Stimulated activated CD8-positive, alpha-beta memory T cell treated with anti-CD3 and anti-CD28 coated beads, Interleukin-15, amount 100 ng/mL, for 24 hours (primary cell): ENCODE data around the gene BORA.
"Not testable (repeated sequence)": the region's sequence is repeated elsewhere in the genome, so short reads cannot be mapped to it uniquely, and the experiment has no call there.

Experiments
- DNase-seq: peaks from one replicate; pipeline ENCODE4 v3.0.0-alpha.2; 2020; ENCODE audit warnings: low read depth

Gene BORA

GRCh38 chr13:72727417-72728289 lies at the start of gene BORA, which contains the start of gene MZT1:
BORA (plus strand) TSS chr13:72727923; CDS start chr13:72728941, 1,018 bp downstream.
MZT1 (minus strand) TSS chr13:72727629; CDS start chr13:72727602, 27 bp downstream.
- peak; percentile 80 for DNase-seq

GRCh38 chr13:72678312-72678711 lies 49.4 kb upstream of the BORA start:
- DNase-seq = no peak

- no peak for DNase-seq
Measured at GRCh38 chr13:72680353-72680752, 47.4 kb upstream of the BORA start.

- no peak for DNase-seq
Measured at GRCh38 chr13:72686766-72687165, 41.0 kb upstream of the BORA start.

GRCh38 chr13:72689181-72689696 lies 38.5 kb upstream of the BORA start:
- no peak for DNase-seq

GRCh38 chr13:72692884-72693514 lies 34.7 kb upstream of the BORA start:
- DNase-seq = no peak

- DNase-seq = no peak
Measured at GRCh38 chr13:72693832-72694231, 33.9 kb upstream of the BORA start.

GRCh38 chr13:72694314-72694713 lies 33.4 kb upstream of the BORA start:
- no peak for DNase-seq

GRCh38 chr13:72696579-72696978 lies 31.1 kb upstream of the BORA start:
- DNase-seq = no peak

- DNase-seq = no peak
Measured at GRCh38 chr13:72698164-72698563, 29.6 kb upstream of the BORA start.

GRCh38 chr13:72700509-72700908 lies 27.2 kb upstream of the BORA start:
- DNase-seq = no peak

- DNase-seq = no peak
Measured at GRCh38 chr13:72716776-72717175, 10.9 kb upstream of the BORA start.

- DNase-seq = not testable (repeated sequence)
Measured at GRCh38 chr13:72726185-72726584, 1.5 kb upstream of the BORA start.

- DNase-seq = peak; percentile 8
Measured at GRCh38 chr13:72726726-72727416, 852 bp upstream of the BORA start.

- DNase-seq = no peak
Measured at GRCh38 chr13:72728290-72728605, 525 bp downstream of the BORA start.

- no peak for DNase-seq
Measured at GRCh38 chr13:72737033-72737432, 9.3 kb downstream of the BORA start.

GRCh38 chr13:72740015-72740414 lies 12.3 kb downstream of the BORA start:
- no peak for DNase-seq

GRCh38 chr13:72745260-72745659 lies 17.5 kb downstream of the BORA start:
- no peak for DNase-seq

- DNase-seq = no peak
Measured at GRCh38 chr13:72751220-72751619, 23.5 kb downstream of the BORA start.

- no peak for DNase-seq
Measured at GRCh38 chr13:72754111-72754510, 26.4 kb downstream of the BORA start.

- DNase-seq = no peak
Measured at GRCh38 chr13:72757792-72758535, 30.2 kb downstream of the BORA start.

- no peak for DNase-seq
Measured at GRCh38 chr13:72760189-72760588, 32.5 kb downstream of the BORA start.
